Astrocyte (in vitro differentiated cells and primary cell): ENCODE measurements around the gene DCAF5. TPM values are rescaled to one million over a fixed set of nuclear protein-coding genes. Genes with fewer than 3 reads are reported as not detected.

ENCODE experiments used
- DNase-seq: peaks from one replicate; pipeline ENCODE4 v3.0.0-alpha.2; 2010; ENCODE audit warnings: low read depth
- FAIRE-seq: peaks from 2 replicates; lab custom pipeline; 2011; peaks lifted over from hg19 to GRCh38; lab: Jason Lieb, UNC
- H2AFZ ChIP-seq: 2 replicates; pipeline ENCODE4 v1.6.0; 2012; ENCODE audit warnings: low read depth, low read length, inconsistent platforms
- H3K27ac ChIP-seq: 2 replicates; pipeline ENCODE4 v1.5.1; 2011; ENCODE audit warnings: low read depth, low read length, inconsistent platforms
- H3K27me3 ChIP-seq: 2 replicates; pipeline ENCODE4 v1.6.0; 2011; ENCODE audit warnings: low read length, inconsistent platforms; ENCODE audit not compliant: insufficient read depth
- H3K36me3 ChIP-seq: 2 replicates; pipeline ENCODE4 v1.5.1; 2011; ENCODE audit warnings: low read length, inconsistent platforms; ENCODE audit not compliant: insufficient read depth
- H3K4me1 ChIP-seq: 2 replicates; pipeline ENCODE4 v1.5.1; 2011; ENCODE audit warnings: low read length, inconsistent platforms; ENCODE audit not compliant: insufficient read depth
- H3K4me2 ChIP-seq: 2 replicates; pipeline ENCODE4 v1.6.0; 2012; ENCODE audit warnings: low read length, inconsistent platforms
- H3K4me3 ChIP-seq: 2 replicates; pipeline ENCODE4 v1.5.1; 2011; ENCODE audit warnings: low read depth, mild to moderate bottlenecking, low read length, inconsistent platforms; ENCODE audit not compliant: insufficient read depth
- H3K79me2 ChIP-seq: 2 replicates; pipeline ENCODE4 v1.6.0; 2012; ENCODE audit warnings: mild to moderate bottlenecking, low read length, inconsistent platforms; ENCODE audit not compliant: insufficient read depth
- H3K9ac ChIP-seq: 2 replicates; pipeline ENCODE4 v1.6.0; 2012; ENCODE audit warnings: mild to moderate bottlenecking, low read length, inconsistent platforms
- H3K9me3 ChIP-seq: 2 replicates; pipeline ENCODE4 v1.5.1; 2012; ENCODE audit warnings: low read depth, mild to moderate bottlenecking, low read length, inconsistent platforms; ENCODE audit not compliant: insufficient read depth
- H4K20me1 ChIP-seq: 2 replicates; pipeline ENCODE4 v1.6.0; 2012; ENCODE audit warnings: low read length, inconsistent platforms; ENCODE audit not compliant: insufficient read depth
- H3K27ac Mint-ChIP-seq: one replicate; pipeline ENCODE4 v1.8.0; 2021; ENCODE audit warnings: mild to moderate bottlenecking, mixed read lengths; ENCODE audit not compliant: unreplicated experiment
- H3K27me3 Mint-ChIP-seq: one replicate; pipeline ENCODE4 v1.8.0; 2021; ENCODE audit warnings: low read depth, mixed read lengths; ENCODE audit not compliant: unreplicated experiment
- H3K36me3 Mint-ChIP-seq: one replicate; pipeline ENCODE4 v1.8.0; 2021; ENCODE audit warnings: low read depth, mixed read lengths; ENCODE audit not compliant: unreplicated experiment
- H3K4me1 Mint-ChIP-seq: one replicate; pipeline ENCODE4 v1.8.0; 2021; ENCODE audit warnings: low read depth, mixed read lengths; ENCODE audit not compliant: unreplicated experiment
- H3K4me3 Mint-ChIP-seq: one replicate; pipeline ENCODE4 v1.8.0; 2021; ENCODE audit warnings: mild to moderate bottlenecking, moderate library complexity, mixed read lengths; ENCODE audit not compliant: unreplicated experiment
- H3K9me3 Mint-ChIP-seq: one replicate; pipeline ENCODE4 v1.8.0; 2021; ENCODE audit warnings: mild to moderate bottlenecking, mixed read lengths; ENCODE audit not compliant: unreplicated experiment
- CTCF ChIP-seq: IDR thresholded peaks from 2 replicates; pipeline ENCODE4 v1.5.1; 2011; ENCODE audit warnings: low read depth, mild to moderate bottlenecking, inconsistent platforms, low read length, moderate library complexity; ENCODE audit not compliant: insufficient read depth
- EZH2 ChIP-seq: IDR thresholded peaks from 2 replicates; pipeline ENCODE4 v1.6.1; 2012; ENCODE audit warnings: mild to moderate bottlenecking, low read length, inconsistent platforms; ENCODE audit not compliant: insufficient read depth
- total RNA-seq: library from RNA; stranded (reverse); gene quantifications from 2 replicates; pipeline ENCODE4 v1.2.1, GENCODE V29; 2021

DCAF5 gene
- total RNA-seq, 1 donor from 2014 or later, result 54.6 TPM

GRCh38 chr14:69017706-69018105, 135.2 kb downstream of the DCAF5 start:
- H3K79me2 ChIP-seq, result no peaks in the 10 kb centered on the region
- H3K4me3 ChIP-seq, result no peak overlapping the region
- FAIRE-seq (no peak), DNase-seq (no peak)
- H3K36me3 Mint-ChIP-seq, result no peaks in the 10 kb centered on the region
- H3K4me1 ChIP-seq, result peaks cover 9% of the 10 kb centered on the region
- no peaks in the 10 kb centered on the region for H3K27me3 ChIP-seq
- peak overlapping the region; percentile 72 for H3K27ac Mint-ChIP-seq
- no peaks in the 10 kb centered on the region for H3K36me3 ChIP-seq
- no peak overlapping the region for H3K4me3 Mint-ChIP-seq
- H4K20me1 ChIP-seq, result no peaks in the 10 kb centered on the region
- no peak overlapping the region for H3K4me2 ChIP-seq
- H3K9me3 Mint-ChIP-seq, result no peaks in the 10 kb centered on the region
- no peaks in the 10 kb centered on the region for H3K27me3 Mint-ChIP-seq
- no peak for TF ChIP-seq CTCF
- TF ChIP-seq EZH2, result no peak
- no peaks in the 10 kb centered on the region for H3K9me3 ChIP-seq
- peaks cover 32% of the 10 kb centered on the region for H3K4me1 Mint-ChIP-seq
- no peak overlapping the region for H3K27ac ChIP-seq
- H3K9ac ChIP-seq, result no peak overlapping the region
- H2AFZ ChIP-seq, result no peak overlapping the region

GRCh38 chr14:69014829-69015259, 138.1 kb downstream of the DCAF5 start:
- Histone ChIP-seq H3K36me3 (no peaks in the 10 kb centered on the region), H3K4me1 (peaks cover 11% of the 10 kb centered on the region), H3K9me3 (no peaks in the 10 kb centered on the region), H3K27me3 (no peaks in the 10 kb centered on the region), H3K79me2 (no peaks in the 10 kb centered on the region), H3K4me2 (no peak overlapping the region), H3K9ac (no peak overlapping the region), H3K27ac (no peak overlapping the region), H3K4me3 (no peak overlapping the region), H4K20me1 (no peaks in the 10 kb centered on the region), H2AFZ (peak overlapping the region; percentile 36)
- H3K9me3 Mint-ChIP-seq, result no peaks in the 10 kb centered on the region
- no peaks in the 10 kb centered on the region for H3K27me3 Mint-ChIP-seq
- FAIRE-seq, result no peak
- no peak for TF ChIP-seq CTCF
- no peak for TF ChIP-seq EZH2
- peak; percentile 64 for DNase-seq
- no peak overlapping the region for H3K4me3 Mint-ChIP-seq
- H3K36me3 Mint-ChIP-seq, result no peaks in the 10 kb centered on the region
- H3K4me1 Mint-ChIP-seq, result peaks cover 32% of the 10 kb centered on the region
- H3K27ac Mint-ChIP-seq, result peak overlapping the region; percentile 73

- no peak overlapping the region for H3K4me2 ChIP-seq
- no peaks in the 10 kb centered on the region for H3K9me3 ChIP-seq
- no peaks in the 10 kb centered on the region for H3K79me2 ChIP-seq
- peaks cover 11% of the 10 kb centered on the region for H3K4me1 ChIP-seq
- no peaks in the 10 kb centered on the region for H3K36me3 ChIP-seq
- no peak overlapping the region for H3K9ac ChIP-seq
- TF ChIP-seq CTCF, result no peak
- no peak for TF ChIP-seq EZH2
- no peak overlapping the region for H3K27ac ChIP-seq
- H3K4me3 ChIP-seq, result no peak overlapping the region
- FAIRE-seq (no peak), DNase-seq (no peak)
- no peak overlapping the region for H3K4me3 Mint-ChIP-seq
- H3K27ac Mint-ChIP-seq, result peak overlapping the region; percentile 73
- H3K9me3 Mint-ChIP-seq, result no peaks in the 10 kb centered on the region
- peaks cover 30% of the 10 kb centered on the region for H3K4me1 Mint-ChIP-seq
- no peaks in the 10 kb centered on the region for H3K36me3 Mint-ChIP-seq
- no peaks in the 10 kb centered on the region for H3K27me3 ChIP-seq
- H2AFZ ChIP-seq, result peak overlapping the region; percentile 15
- H4K20me1 ChIP-seq, result no peaks in the 10 kb centered on the region
- H3K27me3 Mint-ChIP-seq, result no peaks in the 10 kb centered on the region
Observed at GRCh38 chr14:69013943-69014782, 138.8 kb downstream of the DCAF5 start.
